ENCODE measurements around the gene NRARP.
"Not testable (repeated sequence)": the region's sequence is repeated elsewhere in the genome, so short reads cannot be mapped to it uniquely, and the experiment has no call there.

The NRARP gene

GRCh38 chr9:137302118-137302448, at the start of gene NRARP:
TSS of gene NRARP (minus strand) at chr9:137302271. CDS start at chr9:137301928, 343 bp downstream.
- Histone ChIP-seq H3K27me3 (ENCODE audit: control insufficient read depth in 1 of 2, insufficient read depth in 2 of 2, low read length in 2 of 2) (peaks cover under 1 to 4% of the 10 kb centered on the region in 2 donors), H3K9me3 (ENCODE audit: control insufficient read depth in 1 of 2, low read length in 2 of 2) (no peaks in the 10 kb centered on the region), H3K36me3 (ENCODE audit: control insufficient read depth in 1 of 2, insufficient read depth in 2 of 2, low read length in 2 of 2) (no peaks in the 10 kb centered on the region), H3K4me1 (ENCODE audit: control insufficient read depth in 1 of 2, insufficient read depth in 2 of 2, low read length in 2 of 2) (peaks cover 45 to 63% of the 10 kb centered on the region in 2 donors), H3K27ac (ENCODE audit: low read depth, low read length) (peak within 1 kb of the TSS; percentile 87), H3K4me3 (ENCODE audit: low read depth in 1 of 2, low read length in 2 of 2) (peak within 1 kb of the TSS; percentile 73 to 89), H3K9ac (ENCODE audit: low read depth in 1 of 2, low read length in 2 of 2) (peak within 1 kb of the TSS; percentile 91)

GRCh38 chr9:137350696-137351584, 48.9 kb upstream of the NRARP start:
- peaks cover 4% of the 10 kb centered on the region in 2 donors for H3K9me3 ChIP-seq (ENCODE audit: control insufficient read depth in 1 of 2, low read length in 2 of 2)
- H3K36me3 ChIP-seq (ENCODE audit: control insufficient read depth in 1 of 2, insufficient read depth in 2 of 2, low read length in 2 of 2): no peaks in the 10 kb centered on the region
- H3K27me3 ChIP-seq (ENCODE audit: control insufficient read depth in 1 of 2, insufficient read depth in 2 of 2, low read length in 2 of 2): no peaks in the 10 kb centered on the region
- no peaks in the 10 kb centered on the region for H3K4me1 ChIP-seq (ENCODE audit: control insufficient read depth in 1 of 2, insufficient read depth in 2 of 2, low read length in 2 of 2)
- no peak overlapping the region for H3K9ac ChIP-seq (ENCODE audit: low read depth in 1 of 2, low read length in 2 of 2)
- no peak overlapping the region for H3K4me3 ChIP-seq (ENCODE audit: low read depth in 1 of 2, low read length in 2 of 2)
- no peak overlapping the region for H3K27ac ChIP-seq (ENCODE audit: low read depth, low read length)

- no peak overlapping the region for H3K27ac ChIP-seq (ENCODE audit: low read depth, low read length)
- H3K4me1 ChIP-seq (ENCODE audit: control insufficient read depth in 1 of 2, insufficient read depth in 2 of 2, low read length in 2 of 2): no peaks in the 10 kb centered on the region
- no peaks in the 10 kb centered on the region for H3K27me3 ChIP-seq (ENCODE audit: control insufficient read depth in 1 of 2, insufficient read depth in 2 of 2, low read length in 2 of 2)
- no peak overlapping the region for H3K4me3 ChIP-seq (ENCODE audit: low read depth in 1 of 2, low read length in 2 of 2)
- H3K9ac ChIP-seq (ENCODE audit: low read depth in 1 of 2, low read length in 2 of 2): no peak overlapping the region
- no peaks in the 10 kb centered on the region for H3K36me3 ChIP-seq (ENCODE audit: control insufficient read depth in 1 of 2, insufficient read depth in 2 of 2, low read length in 2 of 2)
- H3K9me3 ChIP-seq (ENCODE audit: control insufficient read depth in 1 of 2, low read length in 2 of 2): peaks cover 0 to 4% of the 10 kb centered on the region in 2 donors
These were observed 47.5 kb upstream of the NRARP start for GRCh38 chr9:137349471-137350033.

GRCh38 chr9:137348769-137349470, 46.8 kb upstream of the NRARP start:
- Histone ChIP-seq H3K4me1 (ENCODE audit: control insufficient read depth in 1 of 2, insufficient read depth in 2 of 2, low read length in 2 of 2) (no peaks in the 10 kb centered on the region), H3K36me3 (ENCODE audit: control insufficient read depth in 1 of 2, insufficient read depth in 2 of 2, low read length in 2 of 2) (no peaks in the 10 kb centered on the region), H3K27me3 (ENCODE audit: control insufficient read depth in 1 of 2, insufficient read depth in 2 of 2, low read length in 2 of 2) (no peaks in the 10 kb centered on the region), H3K27ac (ENCODE audit: low read depth, low read length) (no peak overlapping the region), H3K9ac (ENCODE audit: low read depth in 1 of 2, low read length in 2 of 2) (no peak overlapping the region), H3K4me3 (ENCODE audit: low read depth in 1 of 2, low read length in 2 of 2) (no peak overlapping the region), H3K9me3 (ENCODE audit: control insufficient read depth in 1 of 2, low read length in 2 of 2) (peaks cover 0 to 4% of the 10 kb centered on the region in 2 donors)

- Histone ChIP-seq H3K9ac (ENCODE audit: low read depth in 1 of 2, low read length in 2 of 2) (no peak overlapping the region), H3K9me3 (ENCODE audit: control insufficient read depth in 1 of 2, low read length in 2 of 2) (peaks cover 0 to 4% of the 10 kb centered on the region in 2 donors), H3K27me3 (ENCODE audit: control insufficient read depth in 1 of 2, insufficient read depth in 2 of 2, low read length in 2 of 2) (no peaks in the 10 kb centered on the region), H3K4me1 (ENCODE audit: control insufficient read depth in 1 of 2, insufficient read depth in 2 of 2, low read length in 2 of 2) (no peaks in the 10 kb centered on the region), H3K36me3 (ENCODE audit: control insufficient read depth in 1 of 2, insufficient read depth in 2 of 2, low read length in 2 of 2) (no peaks in the 10 kb centered on the region), H3K4me3 (ENCODE audit: low read depth in 1 of 2, low read length in 2 of 2) (no peak overlapping the region), H3K27ac (ENCODE audit: low read depth, low read length) (no peak overlapping the region)
These were observed 45.9 kb upstream of the NRARP start for GRCh38 chr9:137347928-137348327.

GRCh38 chr9:137342482-137342881, 40.4 kb upstream of the NRARP start:
- Histone ChIP-seq H3K4me3 (ENCODE audit: low read depth in 1 of 2, low read length in 2 of 2) (no peak overlapping the region), H3K9me3 (ENCODE audit: control insufficient read depth in 1 of 2, low read length in 2 of 2) (peaks cover 0 to 4% of the 10 kb centered on the region in 2 donors), H3K36me3 (ENCODE audit: control insufficient read depth in 1 of 2, insufficient read depth in 2 of 2, low read length in 2 of 2) (no peaks in the 10 kb centered on the region), H3K27ac (ENCODE audit: low read depth, low read length) (no peak overlapping the region), H3K4me1 (ENCODE audit: control insufficient read depth in 1 of 2, insufficient read depth in 2 of 2, low read length in 2 of 2) (no peaks in the 10 kb centered on the region), H3K9ac (ENCODE audit: low read depth in 1 of 2, low read length in 2 of 2) (no peak overlapping the region), H3K27me3 (ENCODE audit: control insufficient read depth in 1 of 2, insufficient read depth in 2 of 2, low read length in 2 of 2) (no peaks in the 10 kb centered on the region)

- Histone ChIP-seq H3K27ac (ENCODE audit: low read depth, low read length) (no peak overlapping the region), H3K27me3 (ENCODE audit: control insufficient read depth in 1 of 2, insufficient read depth in 2 of 2, low read length in 2 of 2) (no peaks in the 10 kb centered on the region), H3K9ac (ENCODE audit: low read depth in 1 of 2, low read length in 2 of 2) (no peak overlapping the region), H3K4me3 (ENCODE audit: low read depth in 1 of 2, low read length in 2 of 2) (no peak overlapping the region), H3K4me1 (ENCODE audit: control insufficient read depth in 1 of 2, insufficient read depth in 2 of 2, low read length in 2 of 2) (no peaks in the 10 kb centered on the region), H3K9me3 (ENCODE audit: control insufficient read depth in 1 of 2, low read length in 2 of 2) (peaks cover 0 to under 1% of the 10 kb centered on the region in 2 donors), H3K36me3 (ENCODE audit: control insufficient read depth in 1 of 2, insufficient read depth in 2 of 2, low read length in 2 of 2) (no peaks in the 10 kb centered on the region)
These were observed 39.2 kb upstream of the NRARP start for GRCh38 chr9:137341227-137341626.

- H3K4me1 ChIP-seq (ENCODE audit: control insufficient read depth in 1 of 2, insufficient read depth in 2 of 2, low read length in 2 of 2); H3K27ac ChIP-seq (ENCODE audit: low read depth, low read length); H3K36me3 ChIP-seq (ENCODE audit: control insufficient read depth in 1 of 2, insufficient read depth in 2 of 2, low read length in 2 of 2); H3K9ac ChIP-seq (ENCODE audit: low read depth in 1 of 2, low read length in 2 of 2); H3K27me3 ChIP-seq (ENCODE audit: control insufficient read depth in 1 of 2, insufficient read depth in 2 of 2, low read length in 2 of 2); H3K9me3 ChIP-seq (ENCODE audit: control insufficient read depth in 1 of 2, low read length in 2 of 2); H3K4me3 ChIP-seq (ENCODE audit: low read depth in 1 of 2, low read length in 2 of 2): not testable (repeated sequence)
These were observed 37.9 kb upstream of the NRARP start for GRCh38 chr9:137339908-137340462.

- no peaks in the 10 kb centered on the region for H3K9me3 ChIP-seq (ENCODE audit: control insufficient read depth in 1 of 2, low read length in 2 of 2)
- H3K36me3 ChIP-seq (ENCODE audit: control insufficient read depth in 1 of 2, insufficient read depth in 2 of 2, low read length in 2 of 2): no peaks in the 10 kb centered on the region
- no peak overlapping the region for H3K9ac ChIP-seq (ENCODE audit: low read depth in 1 of 2, low read length in 2 of 2)
- H3K4me3 ChIP-seq (ENCODE audit: low read depth in 1 of 2, low read length in 2 of 2): no peak overlapping the region
- H3K27me3 ChIP-seq (ENCODE audit: control insufficient read depth in 1 of 2, insufficient read depth in 2 of 2, low read length in 2 of 2): no peaks in the 10 kb centered on the region
- no peak overlapping the region for H3K27ac ChIP-seq (ENCODE audit: low read depth, low read length)
- no peaks in the 10 kb centered on the region for H3K4me1 ChIP-seq (ENCODE audit: control insufficient read depth in 1 of 2, insufficient read depth in 2 of 2, low read length in 2 of 2)
These were observed 37.2 kb upstream of the NRARP start for GRCh38 chr9:137339045-137339907.
